Psoas muscle (tissue), 8 donors: Measurements from ENCODE around the gene THUMPD1. TPM values are rescaled to one million over a fixed set of nuclear protein-coding genes. Genes with fewer than 3 reads are reported as not detected.

ENCODE experiments used
- ATAC-seq, 4 donors: fragments of 200-7000 bp; cut with Tn5 transposase; one replicate each; pipeline ENCODE4 v1.9.1; 2020; ENCODE audit warnings: moderate library complexity in 3 of 4, mild to moderate bottlenecking in 2 of 4
- DNase-seq, 2 donors: peaks; one replicate each; pipeline ENCODE4 v3.0.0-alpha.2; 2020
- H3K27ac ChIP-seq: fragments of 200-600 bp; one replicate; pipeline ENCODE4 v1.8.0; 2022
- H3K27me3 ChIP-seq, 3 donors: fragments of 200-600 bp in 1 of 3; one replicate each; pipeline versions ENCODE4 v1.6.1 to v1.8.0; 2013 to 2022; ENCODE audit warnings: low read length in 2 of 3, mild to moderate bottlenecking in 2 of 3, moderate library complexity in 1 of 3; ENCODE audit not compliant: insufficient read depth in 3 of 3
- H3K36me3 ChIP-seq, 2 donors: fragments of 200-600 bp in 1 of 2; one replicate each; pipeline versions ENCODE4 v1.6.1 to v1.8.0; 2013 to 2022; ENCODE audit warnings: low read depth in 1 of 2, mild to moderate bottlenecking in 1 of 2, moderate library complexity in 1 of 2; ENCODE audit not compliant: insufficient read depth in 1 of 2
- H3K4me1 ChIP-seq: fragments of 200-600 bp; one replicate; pipeline ENCODE4 v1.8.0; 2022
- H3K4me3 ChIP-seq: fragments of 200-600 bp; one replicate; pipeline ENCODE4 v1.8.0; 2022; ENCODE audit warnings: mild to moderate bottlenecking
- H3K9me3 ChIP-seq: fragments of 200-600 bp; one replicate; pipeline ENCODE4 v1.8.0; 2022
- CTCF ChIP-seq: fragments of 200-600 bp; IDR thresholded peaks from one replicate; pipeline ENCODE4 v1.8.0; 2022; ENCODE audit warnings: antibody characterized with exemption
- WGBS, 3 donors: extraction: QIAGEN DNeasy Blood & Tissue Kit; methylation state at CpG; one replicate each; pipeline versions ENCODE4 v1.1.6 to v1.1.7; 2013; 5-methylcytosine and 5-hydroxymethylcytosine counted together
- intact Hi-C, 2 donors: fragments of 100-400 bp; cut with DNase I; formaldehyde crosslinking; loops; one replicate each; pipeline versions ENCODE4 v1.11.0 to v1.14.2; 2022
- polyA plus RNA-seq, 3 donors: library from polyadenylated mRNA; stranded (reverse); fragments of 200-250 nt; gene quantifications; one replicate each; pipeline ENCODE4 v1.2.3, GENCODE V29; 2013
- total RNA-seq, 4 donors: library from RNA; stranded (reverse); fragmentation: NEBNext Ultra II Directional in 2 of 4; extraction: Animal tissue kit (Norgen Biotek cat#: 25700) in 2 of 4; gene quantifications; one replicate each; pipeline versions ENCODE4 v1.2.1 to v1.2.4, GENCODE V29; 2021 to 2023
- donor health status: healthy with polysubstance abuse.
- donor health status: DM: no; HTN: no; CAD: no; lungs with moderate emphysema.
- donor health status: Bipolar disorder and iron deficiency.
- donor health status: healthy.
- donor health status: DM: yes; HTN: yes; CAD: no.
- donor health status: DM: no; HTN: no; CAD: no.
- donor health status: DM: no; HTN: no; CAD: no.
- donor health status: DM: yes; HTN: yes; CAD: no.

Gene THUMPD1
- total and polyA plus RNA-seq, 7 donors: 13.0 to 29.5 (median 20.5) TPM

DNA sequence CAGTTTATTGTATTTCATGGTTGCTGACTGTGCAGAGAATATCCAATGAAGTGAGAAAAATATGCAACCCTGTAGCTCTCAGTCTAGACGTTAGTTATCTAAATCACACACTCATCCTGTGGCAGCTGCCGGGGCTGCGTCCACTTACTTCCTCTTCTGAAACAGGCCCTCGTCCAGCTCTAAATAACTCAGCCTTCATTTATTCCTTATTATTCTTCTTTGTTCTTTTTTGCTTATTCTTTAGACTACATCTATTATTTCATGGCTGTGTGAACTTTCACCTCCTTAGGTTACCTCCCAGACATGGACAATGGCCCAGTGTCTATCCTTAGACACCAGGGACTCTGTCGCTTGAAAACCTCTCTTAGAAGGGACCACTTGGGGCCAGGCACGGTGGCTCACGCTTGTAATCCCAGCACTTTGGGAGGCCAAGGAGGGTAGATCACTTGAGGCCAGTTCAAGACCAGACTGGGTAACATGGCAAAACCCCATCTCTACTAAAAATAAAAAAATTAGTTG lies 3.4 kb upstream of the THUMPD1 start:
- H3K27ac ChIP-seq: no peak overlapping the region
- no peak for TF ChIP-seq CTCF
- H3K4me3 ChIP-seq: no peak overlapping the region
- no peaks in the 10 kb centered on the region for H3K9me3 ChIP-seq
- H3K27me3 ChIP-seq: no peaks in the 10 kb centered on the region
- ATAC-seq (no peak), DNase-seq (no peak)
- peaks cover 7% of the 10 kb centered on the region for H3K4me1 ChIP-seq
- intact Hi-C loops: loop anchor here in 1 of 2 donors (5.0 kb wide), 1 partner anchor 62 kb away; the partner anchor contains the start of genes ERI2 and REXO5
- H3K36me3 ChIP-seq: no peaks in the 10 kb centered on the region
- 58 to 67% (median 62%) methylated on average over 7 of the region's 7 CpGs for WGBS, 3 donors

DNA sequence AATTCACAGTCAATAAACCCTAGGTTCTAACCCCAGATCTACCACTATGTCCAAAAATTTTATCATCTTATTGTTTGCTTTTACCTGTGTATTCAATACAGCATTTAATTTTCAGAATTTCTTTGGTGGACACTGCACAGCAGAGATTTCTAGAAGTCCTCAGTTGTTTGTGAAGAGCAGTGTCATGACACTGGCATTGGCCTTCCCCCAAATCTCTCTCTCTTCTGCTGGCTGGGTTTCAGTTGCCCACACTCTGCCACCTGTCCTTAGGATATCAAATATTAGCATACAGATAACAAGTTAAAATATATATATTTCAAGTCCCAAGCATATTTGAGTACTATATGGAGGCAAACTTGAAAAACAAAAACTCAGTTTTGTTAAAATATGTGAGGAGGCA lies 2.0 kb upstream of the THUMPD1 start:
- Histone ChIP-seq H3K9me3 (no peaks in the 10 kb centered on the region), H3K27me3 (no peaks in the 10 kb centered on the region), H3K36me3 (peaks cover 2 to 10% of the 10 kb centered on the region in 2 donors), H3K4me1 (peaks cover 15% of the 10 kb centered on the region), H3K27ac (no peak overlapping the region), H3K4me3 (no peak overlapping the region)
- ATAC-seq (no peak), DNase-seq (no peak)
- intact Hi-C loops: loop anchor here in 1 of 2 donors (5.0 kb wide), 1 partner anchor 64 kb away; the partner anchor contains the start of genes ERI2 and REXO5
- TF ChIP-seq CTCF: no peak

- peaks cover 15% of the 10 kb centered on the region for H3K4me1 ChIP-seq
- H3K4me3 ChIP-seq: peak overlapping the region; percentile 95
- 0% methylated on average over 31 to 36 of the region's 36 CpGs for WGBS, 3 donors
- peak overlapping the region; percentile 98 for H3K27ac ChIP-seq
- intact Hi-C loops: loop anchor here in 1 of 2 donors (5.0 kb wide), 1 partner anchor 66 kb away; the partner anchor contains the start of genes ERI2 and REXO5
- DNase-seq (peak; percentile 90 to 95), ATAC-seq (peak; percentile 90 to 95 (median 92))
- no peaks in the 10 kb centered on the region for H3K9me3 ChIP-seq
- no peak for TF ChIP-seq CTCF
- H3K36me3 ChIP-seq: peaks cover 13 to 36% of the 10 kb centered on the region in 2 donors
- no peaks in the 10 kb centered on the region for H3K27me3 ChIP-seq
Measured at GRCh38 chr16:20740901-20741521, 607 bp downstream of the THUMPD1 start.

- intact Hi-C loops: loop anchor here in 1 of 2 donors (5.0 kb wide), 1 partner anchor 67 kb away; the partner anchor contains the start of genes ERI2 and REXO5
- WGBS, 3 donors: 34 to 47% (median 35%) methylated on average over 11 of the region's 11 CpGs
- H3K36me3 ChIP-seq: peaks cover 13 to 44% of the 10 kb centered on the region in 2 donors
- no peaks in the 10 kb centered on the region for H3K9me3 ChIP-seq
- H3K4me3 ChIP-seq: peak overlapping the region; percentile 95
- ATAC-seq (peak in 2 of 4 donors; percentile 32 to 35), DNase-seq (no peak)
- peak overlapping the region; percentile 98 for H3K27ac ChIP-seq
- TF ChIP-seq CTCF: peak; percentile 22
- no peaks in the 10 kb centered on the region for H3K27me3 ChIP-seq
- H3K4me1 ChIP-seq: peaks cover 15% of the 10 kb centered on the region
Measured at GRCh38 chr16:20740007-20740883, 1.4 kb downstream of the THUMPD1 start.
